Iris pigment epithelial cell (primary cell): ENCODE results near the gene JMJD4.

Experiments used
- DNase-seq: peaks from one replicate; pipeline ENCODE4 v3.0.0-alpha.2; 2011; ENCODE audit warnings: low read depth

JMJD4 gene

GRCh38 chr1:227734856-227735538 is at the start of gene JMJD4, which contains the start of gene SNAP47:
TSS of gene JMJD4 (minus strand) at chr1:227735302. CDS start at chr1:227735273, 29 bp downstream.
TSS of gene SNAP47 (plus strand) at chr1:227735435. CDS start at chr1:227747737, 12,302 bp downstream.
- peak; percentile 89 for DNase-seq

GRCh38 chr1:227782226-227782625 is 47.1 kb upstream of the JMJD4 start:
- no peak for DNase-seq

GRCh38 chr1:227781314-227781930 is 46.3 kb upstream of the JMJD4 start:
- no peak for DNase-seq

- no peak for DNase-seq
Measured at GRCh38 chr1:227780101-227781044, 45.3 kb upstream of the JMJD4 start.

GRCh38 chr1:227779685-227780084 is 44.6 kb upstream of the JMJD4 start:
- DNase-seq: no peak

- DNase-seq: no peak
Measured at GRCh38 chr1:227779021-227779441, 43.9 kb upstream of the JMJD4 start.

- peak; percentile 37 for DNase-seq
Measured at GRCh38 chr1:227778401-227778947, 43.4 kb upstream of the JMJD4 start.

- DNase-seq: no peak
Measured at GRCh38 chr1:227777646-227778045, 42.5 kb upstream of the JMJD4 start.

GRCh38 chr1:227777156-227777555 is 42.1 kb upstream of the JMJD4 start:
- no peak for DNase-seq

GRCh38 chr1:227776331-227776771 is 41.2 kb upstream of the JMJD4 start:
- peak; percentile 72 for DNase-seq

GRCh38 chr1:227775841-227776240 is 40.7 kb upstream of the JMJD4 start:
- no peak for DNase-seq

GRCh38 chr1:227774821-227775661 is 39.9 kb upstream of the JMJD4 start:
- DNase-seq: no peak

- DNase-seq: no peak
Measured at GRCh38 chr1:227774051-227774731, 39.1 kb upstream of the JMJD4 start.

- DNase-seq: no peak
Measured at GRCh38 chr1:227773558-227773957, 38.5 kb upstream of the JMJD4 start.

- no peak for DNase-seq
Measured at GRCh38 chr1:227771771-227772170, 36.7 kb upstream of the JMJD4 start.

- no peak for DNase-seq
Measured at GRCh38 chr1:227771326-227771725, 36.2 kb upstream of the JMJD4 start.

- DNase-seq: no peak
Measured at GRCh38 chr1:227770812-227771211, 35.7 kb upstream of the JMJD4 start.

- no peak for DNase-seq
Measured at GRCh38 chr1:227769936-227770494, 34.9 kb upstream of the JMJD4 start.

- DNase-seq: no peak
Measured at GRCh38 chr1:227769047-227769935, 34.2 kb upstream of the JMJD4 start.
